DND-41 (cell line): ENCODE measurements around the gene SNX14.

ENCODE experiments used
- ATAC-seq: fragments of 200-7000 bp; cut with Tn5 transposase; 3 replicates; pipeline ENCODE4 v1.9.1; 2021; ENCODE audit warnings: low read depth; ENCODE audit not compliant: insufficient read depth
- DNase-seq: peaks from one replicate; pipeline ENCODE4 v3.0.0-alpha.2; 2020
- H2AFZ ChIP-seq: 2 replicates; pipeline ENCODE4 v1.6.0; 2012; ENCODE audit warnings: low read depth, low read length
- H3K27ac ChIP-seq: 2 replicates; pipeline ENCODE4 v1.5.1; 2012; ENCODE audit warnings: low read length, inconsistent platforms
- H3K27me3 ChIP-seq: fragments of 200-600 bp; sonication (generic); 2 replicates; pipeline ENCODE4 v1.6.0; 2012; ENCODE audit warnings: low read length, mild to moderate bottlenecking, inconsistent platforms; ENCODE audit not compliant: insufficient read depth, poor library complexity
- H3K36me3 ChIP-seq: 2 replicates; pipeline ENCODE4 v1.5.1; 2012; ENCODE audit warnings: low read length, inconsistent platforms; ENCODE audit not compliant: insufficient read depth
- H3K4me1 ChIP-seq: 2 replicates; pipeline ENCODE4 v1.5.1; 2012; ENCODE audit warnings: mild to moderate bottlenecking, low read length; ENCODE audit not compliant: insufficient read depth
- H3K4me2 ChIP-seq: 2 replicates; pipeline ENCODE4 v1.6.0; 2012; ENCODE audit warnings: mild to moderate bottlenecking, moderate library complexity, low read length, inconsistent platforms; ENCODE audit not compliant: insufficient read depth
- H3K4me3 ChIP-seq, 2 experiments: fragments of 200-600 bp in 1 of 2; shearing (Covaris generic) in 1 of 2; 2 replicates each; pipeline ENCODE4 v1.5.1; 2012 to 2016; ENCODE audit warnings: inconsistent platforms in 2 of 2, low read length in 2 of 2, mild to moderate bottlenecking in 2 of 2, low read depth in 1 of 2, moderate library complexity in 1 of 2
- H3K79me2 ChIP-seq: 2 replicates; pipeline ENCODE4 v1.6.0; 2012; ENCODE audit warnings: low read length, inconsistent platforms; ENCODE audit not compliant: insufficient read depth
- H3K9ac ChIP-seq: 2 replicates; pipeline ENCODE4 v1.6.0; 2012; ENCODE audit warnings: low read depth, mild to moderate bottlenecking, inconsistent platforms, low read length, moderate library complexity
- H3K9me3 ChIP-seq: 2 replicates; pipeline ENCODE4 v1.5.1; 2012; ENCODE audit warnings: low read length, moderate library complexity, mild to moderate bottlenecking, inconsistent platforms; ENCODE audit not compliant: insufficient read depth, severe bottlenecking
- H4K20me1 ChIP-seq: 2 replicates; pipeline ENCODE4 v1.6.0; 2012; ENCODE audit warnings: low read length; ENCODE audit not compliant: insufficient read depth
- CTCF ChIP-seq: IDR thresholded peaks from 2 replicates; pipeline ENCODE4 v1.5.1; 2012; ENCODE audit warnings: borderline replicate concordance, low read length, moderate library complexity, mild to moderate bottlenecking; ENCODE audit not compliant: poor library complexity, severe bottlenecking; ENCODE audit errors: extremely low read depth
- EZH2 ChIP-seq: IDR thresholded peaks from 3 replicates; pipeline ENCODE4 v1.6.1; 2012; ENCODE audit warnings: borderline replicate concordance, low read depth, mild to moderate bottlenecking, moderate library complexity, low read length, inconsistent platforms; ENCODE audit not compliant: severe bottlenecking

Gene SNX14

GRCh38 chr6:85460921-85461797, 132.5 kb downstream of the SNX14 start:
- TF ChIP-seq EZH2 (no peak), CTCF (no peak)
- ATAC-seq (peak; percentile 81), DNase-seq (peak; percentile 30)
- H4K20me1 ChIP-seq: no peaks in the 10 kb centered on the region
- H3K79me2 ChIP-seq: no peaks in the 10 kb centered on the region
- no peaks in the 10 kb centered on the region for H3K9me3 ChIP-seq
- H2AFZ ChIP-seq: peak overlapping the region; percentile 39; the same call in 1 of the 2 replicates
- no peak overlapping the region for H3K9ac ChIP-seq
- H3K4me3 ChIP-seq: no peak overlapping the region
- peaks cover 17% of the 10 kb centered on the region for H3K4me1 ChIP-seq
- no peak overlapping the region; the same call in 1 of the 2 replicates for H3K27ac ChIP-seq
- H3K36me3 ChIP-seq: no peaks in the 10 kb centered on the region
- H3K27me3 ChIP-seq: no peaks in the 10 kb centered on the region
- H3K4me2 ChIP-seq: no peak overlapping the region

DNA sequence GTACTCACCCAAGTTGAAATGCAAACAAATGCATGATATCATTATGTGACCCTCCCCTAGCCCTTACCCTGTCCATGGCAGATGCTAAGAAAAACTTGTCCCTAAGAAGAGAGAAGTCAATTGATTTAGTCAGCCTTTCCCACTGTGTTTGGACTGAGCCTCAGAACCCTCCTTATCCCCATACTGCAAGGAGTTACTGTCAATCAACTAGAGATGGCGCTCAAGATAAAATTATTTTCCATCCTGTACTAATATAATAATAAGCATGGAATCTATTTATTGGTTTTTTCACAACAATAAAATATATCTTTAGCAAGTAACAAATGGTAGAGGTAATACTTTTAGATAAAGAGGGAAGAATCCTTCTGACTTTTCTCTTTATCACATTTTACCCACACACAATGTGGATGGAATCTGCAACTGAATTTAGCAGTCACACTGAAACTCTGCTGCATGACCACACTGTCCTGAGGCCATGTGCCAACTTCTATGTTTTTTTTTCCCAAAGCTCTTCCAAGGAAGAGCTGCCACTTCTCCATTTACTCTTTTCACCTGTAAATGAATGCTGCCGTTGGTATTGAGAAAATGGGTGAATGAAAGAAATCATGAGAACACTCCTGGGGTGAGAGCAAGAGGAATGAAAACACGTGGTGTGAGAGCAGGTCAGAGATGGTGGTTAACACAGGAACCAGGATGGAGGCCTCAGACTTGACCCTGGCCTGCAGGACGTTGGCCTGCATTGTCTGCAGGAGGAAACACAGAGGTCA, 133.3 kb downstream of the SNX14 start:
- ATAC-seq (no peak), DNase-seq (no peak)
- H3K27ac ChIP-seq: no peak overlapping the region
- no peak overlapping the region for H3K9ac ChIP-seq
- H3K36me3 ChIP-seq: no peaks in the 10 kb centered on the region
- no peak for TF ChIP-seq CTCF
- no peak for TF ChIP-seq EZH2
- H4K20me1 ChIP-seq: no peaks in the 10 kb centered on the region
- no peaks in the 10 kb centered on the region for H3K79me2 ChIP-seq
- H3K27me3 ChIP-seq: no peaks in the 10 kb centered on the region
- no peak overlapping the region for H3K4me3 ChIP-seq
- H3K4me1 ChIP-seq: peaks cover 17% of the 10 kb centered on the region
- H2AFZ ChIP-seq: no peak overlapping the region
- H3K4me2 ChIP-seq: no peak overlapping the region
- H3K9me3 ChIP-seq: no peaks in the 10 kb centered on the region

DNA sequence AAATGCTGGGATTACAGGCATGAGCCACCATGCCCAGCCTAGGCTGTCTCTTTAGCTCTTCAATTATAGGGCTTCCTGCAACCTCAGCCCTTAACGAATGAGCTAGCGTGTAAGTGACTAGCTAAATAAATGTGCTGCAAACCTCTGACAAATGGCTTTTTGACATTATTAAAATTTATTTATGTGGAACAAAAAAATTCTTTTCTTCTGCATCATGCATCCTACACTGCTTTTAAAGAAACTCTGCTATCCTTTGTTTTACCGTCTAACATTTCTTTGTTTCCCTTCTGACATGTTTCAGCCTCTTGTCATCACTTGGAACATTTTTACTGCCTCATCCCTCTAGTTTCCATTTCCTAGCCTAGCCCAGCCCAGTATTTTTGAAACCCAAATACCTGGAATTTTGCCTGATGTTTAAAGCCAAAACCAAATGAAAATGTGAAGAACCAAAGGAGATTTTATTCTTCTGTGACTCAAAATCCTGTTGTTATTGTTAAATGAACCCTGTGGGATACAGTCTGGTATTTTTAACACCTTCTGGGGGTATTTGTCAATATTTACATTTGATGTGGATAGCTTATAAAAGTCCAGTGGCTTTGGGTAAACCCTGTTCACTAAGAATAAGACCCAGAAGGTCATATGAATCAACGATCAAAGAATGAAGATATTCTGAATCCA, 134.3 kb downstream of the SNX14 start:
- ATAC-seq (no peak), DNase-seq (no peak)
- Histone ChIP-seq H4K20me1 (no peaks in the 10 kb centered on the region), H3K4me1 (peaks cover 17% of the 10 kb centered on the region), H3K36me3 (no peaks in the 10 kb centered on the region), H3K79me2 (no peaks in the 10 kb centered on the region), H2AFZ (no peak overlapping the region), H3K9me3 (no peaks in the 10 kb centered on the region), H3K4me2 (no peak overlapping the region), H3K27me3 (peaks cover 4% of the 10 kb centered on the region), H3K9ac (no peak overlapping the region), H3K4me3 (no peak overlapping the region), H3K27ac (no peak overlapping the region)
- TF ChIP-seq CTCF (no peak), EZH2 (no peak)
